HG03432 (cell line): Measurements from ENCODE around the gene RAD18.

Source experiments
- ATAC-seq: cut with Tn5 transposase; IDR thresholded peaks from one replicate; pipeline ENCODE4 v1.9.1; 2021; ENCODE audit warnings: mild to moderate bottlenecking, moderate library complexity; ENCODE audit not compliant: unreplicated experiment

Gene RAD18

GRCh38 chr3:8985876-8986275 is 22.6 kb upstream of the RAD18 start:
- no peak for ATAC-seq

GRCh38 chr3:8985411-8985831 is 22.1 kb upstream of the RAD18 start:
- no peak for ATAC-seq

GRCh38 chr3:8984526-8984925 is 21.3 kb upstream of the RAD18 start:
- ATAC-seq, result no peak

- no peak for ATAC-seq
These were observed 20.8 kb upstream of the RAD18 start for GRCh38 chr3:8984081-8984480.

GRCh38 chr3:8983591-8983990 is 20.3 kb upstream of the RAD18 start:
- no peak for ATAC-seq

GRCh38 chr3:8983026-8983425 is 19.8 kb upstream of the RAD18 start:
- no peak for ATAC-seq

- no peak for ATAC-seq
These were observed 19.2 kb upstream of the RAD18 start for GRCh38 chr3:8982509-8982908.

- ATAC-seq, result no peak
These were observed 18.4 kb upstream of the RAD18 start for GRCh38 chr3:8981700-8982099.

GRCh38 chr3:8981296-8981695 is 18.0 kb upstream of the RAD18 start:
- no peak for ATAC-seq

GRCh38 chr3:8980756-8981257 is 17.5 kb upstream of the RAD18 start:
- no peak for ATAC-seq

- ATAC-seq, result no peak
These were observed 16.0 kb upstream of the RAD18 start for GRCh38 chr3:8979262-8979661.

- ATAC-seq, result no peak
These were observed 15.3 kb upstream of the RAD18 start for GRCh38 chr3:8978551-8978950.

GRCh38 chr3:8976540-8977182 is 13.4 kb upstream of the RAD18 start:
- no peak for ATAC-seq

GRCh38 chr3:8975081-8976020 is 12.1 kb upstream of the RAD18 start:
- ATAC-seq, result no peak

- no peak for ATAC-seq
These were observed 11.2 kb upstream of the RAD18 start for GRCh38 chr3:8974458-8974857.

- ATAC-seq, result no peak
These were observed 9.4 kb upstream of the RAD18 start for GRCh38 chr3:8972639-8973038.

GRCh38 chr3:8970971-8971589 is 7.8 kb upstream of the RAD18 start:
- ATAC-seq, result peak; percentile 55

GRCh38 chr3:8969241-8969640 is 6.0 kb upstream of the RAD18 start:
- no peak for ATAC-seq

GRCh38 chr3:8968375-8968882 is 5.2 kb upstream of the RAD18 start:
- ATAC-seq, result no peak

- ATAC-seq, result no peak
These were observed 4.3 kb upstream of the RAD18 start for GRCh38 chr3:8967553-8967952.

- ATAC-seq, result no peak
These were observed 3.6 kb upstream of the RAD18 start for GRCh38 chr3:8966820-8967348.
